Progenitor cell of endocrine pancreas (in vitro differentiated cells): ENCODE results near the gene OR6X1. TPM values are rescaled to one million over a fixed set of nuclear protein-coding genes. Genes with fewer than 3 reads are reported as not detected.
"Not testable (repeated sequence)": the region's sequence is repeated elsewhere in the genome, so short reads cannot be mapped to it uniquely, and the experiment has no call there.

ENCODE experiments used
- DNase-seq: peaks from one replicate; pipeline ENCODE4 v3.0.0; 2021; ENCODE audit warnings: low spot score; ENCODE audit not compliant: unreplicated experiment
- H3K27ac Mint-ChIP-seq: 2 replicates; pipeline ENCODE4 v1.8.0; 2021; ENCODE audit warnings: mild to moderate bottlenecking, moderate library complexity, mixed read lengths
- H3K27me3 Mint-ChIP-seq: 2 replicates; pipeline ENCODE4 v1.8.0; 2021; ENCODE audit warnings: mixed read lengths
- H3K36me3 Mint-ChIP-seq: 2 replicates; pipeline ENCODE4 v1.8.0; 2022; ENCODE audit warnings: mixed read lengths; ENCODE audit not compliant: insufficient read depth
- H3K4me1 Mint-ChIP-seq: 2 replicates; pipeline ENCODE4 v1.8.0; 2021; ENCODE audit warnings: low read depth, mixed read lengths
- H3K4me3 Mint-ChIP-seq: 2 replicates; pipeline ENCODE4 v1.8.0; 2021; ENCODE audit warnings: low read depth, mild to moderate bottlenecking, moderate library complexity, mixed read lengths
- H3K9me3 Mint-ChIP-seq: 2 replicates; pipeline ENCODE4 v1.8.0; 2021; ENCODE audit warnings: low read depth, mixed read lengths
- CTCF ChIP-seq: fragments of 200-600 bp; sonication (generic); IDR thresholded peaks from one replicate; pipeline ENCODE4 v1.5.0; 2021; ENCODE audit warnings: antibody characterized with exemption, mild to moderate bottlenecking; ENCODE audit not compliant: unreplicated experiment
- total RNA-seq: library from RNA; stranded (reverse); gene quantifications from 2 replicates; pipeline ENCODE4 v1.2.1, GENCODE V29; 2021

Gene OR6X1
- total RNA-seq, 1 donor from 2014 or later, result not detected

DNA sequence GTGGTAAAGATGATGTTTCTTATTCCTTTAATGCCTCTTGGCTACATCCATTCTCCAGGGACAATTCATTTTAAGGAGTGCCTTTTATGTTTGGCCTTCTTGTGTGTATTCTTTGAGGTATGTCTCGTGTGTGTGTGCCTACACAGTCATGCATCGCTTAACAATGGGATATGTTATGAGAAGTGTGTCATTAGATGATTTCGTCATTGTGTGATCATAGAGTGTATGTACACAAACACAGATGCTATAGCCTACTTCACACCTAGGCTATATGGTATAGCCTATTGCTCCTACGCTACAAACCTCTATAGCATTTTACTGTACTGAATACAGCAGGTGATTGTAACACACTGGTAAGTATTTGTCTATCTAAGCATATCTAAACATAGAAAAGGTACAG is 35.8 kb downstream of the OR6X1 start:
- no peaks in the 10 kb centered on the region for H3K4me1 Mint-ChIP-seq
- no peaks in the 10 kb centered on the region for H3K27me3 Mint-ChIP-seq
- TF ChIP-seq CTCF, result no peak
- no peak for DNase-seq
- no peaks in the 10 kb centered on the region for H3K9me3 Mint-ChIP-seq
- no peak overlapping the region for H3K27ac Mint-ChIP-seq
- peaks cover 5% of the 10 kb centered on the region for H3K36me3 Mint-ChIP-seq
- no peak overlapping the region for H3K4me3 Mint-ChIP-seq

- no peak overlapping the region for H3K27ac Mint-ChIP-seq
- no peaks in the 10 kb centered on the region for H3K4me1 Mint-ChIP-seq
- TF ChIP-seq CTCF, result no peak
- H3K9me3 Mint-ChIP-seq, result no peaks in the 10 kb centered on the region
- H3K27me3 Mint-ChIP-seq, result no peaks in the 10 kb centered on the region
- peaks cover 1% of the 10 kb centered on the region for H3K36me3 Mint-ChIP-seq
- no peak overlapping the region for H3K4me3 Mint-ChIP-seq
- no peak for DNase-seq
Measured at GRCh38 chr11:123718063-123718462, 36.3 kb downstream of the OR6X1 start.

DNA sequence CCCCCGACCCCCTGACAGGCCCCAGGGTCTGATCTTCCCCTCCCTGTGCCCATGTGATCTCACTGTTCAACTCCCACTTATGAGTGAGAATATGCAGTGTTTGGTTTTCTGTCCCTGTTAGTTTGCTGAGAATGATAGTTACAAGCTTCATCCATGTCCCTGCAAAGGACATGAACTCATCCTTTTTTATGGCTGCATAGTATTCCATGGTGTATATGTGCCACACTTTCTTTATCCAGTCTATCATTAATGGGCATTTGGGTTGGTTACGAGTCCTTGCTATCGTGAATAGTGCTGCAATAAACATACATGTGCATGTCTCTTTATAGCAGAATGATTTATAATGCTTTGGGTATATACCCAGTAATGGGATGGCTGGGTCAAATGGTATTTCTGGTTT is 41.7 kb downstream of the OR6X1 start:
- not testable (repeated sequence) for H3K27ac Mint-ChIP-seq, DNase-seq, H3K9me3 Mint-ChIP-seq, H3K4me1 Mint-ChIP-seq, H3K4me3 Mint-ChIP-seq, H3K36me3 Mint-ChIP-seq, H3K27me3 Mint-ChIP-seq

DNA sequence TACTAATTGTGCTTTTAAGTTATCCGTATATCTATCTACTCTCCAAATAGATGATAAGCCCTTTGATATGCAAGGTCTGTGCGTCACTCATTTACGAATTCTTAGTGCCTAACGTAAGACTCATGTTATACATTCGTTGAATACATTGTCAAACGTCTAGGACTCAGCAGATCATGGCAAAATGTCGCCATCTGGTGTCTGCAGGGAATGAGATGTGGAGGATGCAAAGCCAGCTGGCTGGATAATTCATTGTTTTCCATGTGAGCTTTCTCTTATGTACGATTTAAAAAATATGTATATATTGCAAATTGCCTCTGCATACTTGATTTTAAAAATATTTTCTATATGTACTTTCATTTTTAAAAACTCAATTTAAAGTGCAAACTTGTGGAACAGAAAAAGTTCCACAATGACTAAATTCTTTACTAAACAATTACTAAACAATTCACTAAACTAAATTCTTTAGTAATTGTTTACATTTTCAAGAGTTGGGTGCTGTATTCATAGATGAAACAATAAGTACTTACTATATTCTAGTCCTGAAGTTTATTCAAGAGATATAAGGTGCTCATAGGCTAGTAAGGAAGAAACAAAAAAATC is 46.6 kb downstream of the OR6X1 start:
- Mint-ChIP-seq H3K4me1 (peaks cover 1% of the 10 kb centered on the region), H3K27ac (peak overlapping the region; percentile 76), H3K27me3 (no peaks in the 10 kb centered on the region), H3K9me3 (no peaks in the 10 kb centered on the region), H3K4me3 (no peak overlapping the region), H3K36me3 (no peaks in the 10 kb centered on the region)
- TF ChIP-seq CTCF, result peak; percentile 89
- peak; percentile 38 for DNase-seq

DNA sequence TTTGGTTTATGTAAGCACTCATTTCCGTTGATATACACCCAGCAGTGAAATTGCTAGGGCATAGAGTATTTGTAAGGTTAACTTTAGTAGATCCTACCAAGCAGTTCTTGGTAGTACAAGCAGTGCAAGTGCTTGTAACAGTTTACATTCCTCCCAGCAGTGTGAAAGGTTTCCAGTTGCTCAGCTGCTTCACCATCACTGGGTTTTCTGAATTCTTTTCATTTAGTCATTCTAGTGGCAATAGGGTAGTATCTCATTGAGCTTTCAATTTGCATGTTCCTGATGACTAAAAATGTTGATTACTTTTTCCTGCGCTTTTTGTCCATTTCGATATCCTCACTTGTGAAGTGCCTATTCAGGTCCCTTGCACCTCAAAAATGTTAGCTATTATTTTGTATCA is 47.1 kb downstream of the OR6X1 start:
- Mint-ChIP-seq H3K9me3 (no peaks in the 10 kb centered on the region), H3K4me3 (no peak overlapping the region), H3K4me1 (peaks cover 1% of the 10 kb centered on the region), H3K36me3 (no peaks in the 10 kb centered on the region), H3K27me3 (no peaks in the 10 kb centered on the region), H3K27ac (peak overlapping the region; percentile 76)
- no peak for DNase-seq
- no peak for TF ChIP-seq CTCF

DNA sequence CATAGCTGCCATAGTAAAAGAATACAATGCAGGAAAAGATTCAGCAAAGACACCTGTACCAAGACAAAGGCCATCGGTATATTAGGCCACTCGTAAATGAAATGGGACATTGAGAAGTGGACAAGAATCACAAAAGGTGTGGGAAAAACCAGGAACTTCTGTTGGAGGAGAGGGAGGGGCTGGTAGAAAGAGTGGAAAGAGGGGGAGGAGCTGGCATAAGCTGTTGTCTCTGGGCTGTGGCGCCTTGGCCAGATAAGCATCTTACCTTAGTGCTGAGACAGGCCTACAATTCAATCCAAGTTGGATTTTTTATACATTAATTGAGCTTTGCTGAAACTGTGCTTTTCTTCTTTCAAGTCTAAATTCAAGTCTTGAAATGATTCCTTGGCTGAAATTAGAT is 50.0 kb downstream of the OR6X1 start:
- Mint-ChIP-seq H3K4me1 (peaks cover 1% of the 10 kb centered on the region), H3K36me3 (no peaks in the 10 kb centered on the region), H3K9me3 (peaks cover 6% of the 10 kb centered on the region), H3K4me3 (no peak overlapping the region), H3K27me3 (no peaks in the 10 kb centered on the region), H3K27ac (no peak overlapping the region)
- TF ChIP-seq CTCF, result no peak
- no peak for DNase-seq

Other genes with a start within 250 kb of the OR6X1 start
- gene SCN3B, start 99.9 kb downstream of the OR6X1 start, total RNA-seq, result 4.0 and 5.1 TPM in 2 replicates
- 29.6 and 30.1 TPM in 2 replicates for gene ZNF202, start 12.9 kb downstream of the OR6X1 start, total RNA-seq
- not detected in 2 replicates for gene OR6M1, start 51.8 kb upstream of the OR6X1 start, total RNA-seq
- gene TMEM225, start 131.2 kb upstream of the OR6X1 start, total RNA-seq, result not detected in 2 replicates
- gene OR8D4, start 147.6 kb upstream of the OR6X1 start, total RNA-seq, result 0.24 and 0.58 TPM in 2 replicates
- gene OR4D5, start 185.1 kb upstream of the OR6X1 start, total RNA-seq, result 0.53 TPM in 1 of 2 replicates, not detected in the other
- not detected in 2 replicates for gene OR6T1, start 189.3 kb upstream of the OR6X1 start, total RNA-seq
- gene OR10S1, start 223.3 kb upstream of the OR6X1 start, total RNA-seq, result not detected in 2 replicates
- gene OR10G6, start 240.6 kb upstream of the OR6X1 start, total RNA-seq, result not detected in 2 replicates